Stimulated activated CD8-positive, alpha-beta memory T cell treated with anti-CD3 and anti-CD28 coated beads, Interleukin-4, amount 100 ng/mL, for 4 hours (primary cell): ENCODE results near the gene SMARCD3.

ENCODE experiments used
- DNase-seq, 2 donors: peaks; one replicate each; pipeline ENCODE4 v3.0.0-alpha.2; 2020; ENCODE audit warnings: low read depth in 2 of 2, low spot score in 1 of 2

Gene SMARCD3

DNA sequence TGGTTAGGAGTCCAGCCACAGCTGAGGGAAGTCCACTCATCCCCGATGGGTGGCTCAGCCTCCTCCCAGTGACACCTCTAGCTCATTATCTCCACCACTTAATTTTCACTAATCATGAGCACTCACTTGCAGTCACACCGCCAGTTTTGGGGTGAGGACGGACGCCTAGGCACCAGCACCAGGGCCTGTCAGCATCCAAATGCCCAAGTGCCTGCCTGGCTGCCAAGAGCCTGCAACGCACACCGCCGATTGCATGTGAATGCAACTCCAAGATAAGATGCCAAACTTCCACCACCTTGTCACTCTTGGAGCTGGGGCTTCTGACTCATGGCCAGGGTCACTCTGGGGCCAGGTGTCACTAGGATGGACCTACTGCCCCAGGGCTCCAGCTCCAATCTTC lies 24.4 kb upstream of the SMARCD3 start:
- DNase-seq = no peak

DNA sequence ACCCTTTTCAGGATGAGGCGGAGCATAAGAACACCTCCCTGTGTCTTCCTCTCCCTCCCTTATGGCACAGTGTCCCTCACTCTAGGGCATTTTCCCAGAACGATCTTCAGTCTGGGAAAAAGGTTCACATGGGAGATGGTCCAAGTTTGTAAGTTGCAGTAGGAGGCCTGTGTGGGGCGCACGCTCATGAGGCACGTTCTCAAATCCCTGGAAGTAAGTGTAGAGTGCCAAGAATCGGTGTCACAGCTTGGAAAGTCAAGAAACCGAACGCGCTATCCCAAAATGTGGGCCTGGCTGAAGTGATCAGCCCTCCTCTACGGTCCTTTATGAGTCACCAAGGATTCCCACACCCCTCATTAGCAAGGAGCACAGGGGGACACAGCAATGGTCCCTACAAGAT lies 23.9 kb upstream of the SMARCD3 start:
- DNase-seq = no peak

DNA sequence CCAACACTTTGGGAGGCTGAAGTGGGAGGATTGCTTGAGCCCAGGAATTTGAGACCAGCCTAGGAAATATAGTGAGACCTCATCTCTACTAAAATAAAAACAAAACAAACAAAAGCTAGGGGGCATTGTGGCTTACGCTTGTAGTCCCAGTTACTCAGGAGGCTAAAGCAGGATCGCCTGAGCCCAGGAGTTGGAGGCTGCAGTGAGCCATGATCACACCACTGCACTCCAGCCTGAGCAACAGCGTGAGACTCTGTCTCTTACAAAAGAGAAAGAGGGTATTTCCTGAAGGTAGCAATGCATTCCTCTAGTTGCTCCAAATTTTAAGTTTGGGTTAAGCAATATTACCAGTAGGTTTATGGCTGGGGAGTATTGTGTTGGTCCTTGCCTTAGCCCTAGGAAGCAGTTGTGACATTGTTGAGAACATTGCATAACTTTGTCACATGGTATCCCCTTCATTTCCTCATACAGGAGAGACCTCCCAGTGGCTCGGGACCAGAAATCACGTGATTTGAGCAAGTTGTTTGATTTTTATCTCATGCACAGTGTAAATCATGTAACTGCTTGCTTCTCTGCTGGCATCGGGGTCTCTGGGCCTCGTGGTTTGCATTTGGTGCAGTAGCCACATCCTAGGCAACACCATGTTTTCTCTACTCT lies 23.3 kb upstream of the SMARCD3 start:
- no peak for DNase-seq

DNA sequence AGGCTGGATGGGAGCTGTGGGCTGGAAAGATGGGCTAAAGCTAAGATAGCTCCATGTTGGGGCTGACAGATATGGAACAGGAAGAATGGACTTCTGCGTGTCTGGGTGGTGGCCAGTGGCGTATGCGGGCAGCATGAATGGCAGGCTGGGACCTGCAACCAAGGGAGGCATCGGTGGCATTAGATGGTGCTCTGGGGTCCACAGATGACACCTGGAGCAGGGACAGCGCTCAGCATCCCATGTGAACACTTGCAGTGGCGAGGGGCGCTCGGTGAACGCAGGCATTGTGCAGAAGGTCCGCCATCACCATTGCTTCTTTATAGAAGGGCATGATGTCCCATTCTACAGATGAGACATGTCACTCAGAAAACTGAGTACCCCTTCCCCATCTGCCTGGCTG lies 21.0 kb upstream of the SMARCD3 start:
- no peak for DNase-seq

DNA sequence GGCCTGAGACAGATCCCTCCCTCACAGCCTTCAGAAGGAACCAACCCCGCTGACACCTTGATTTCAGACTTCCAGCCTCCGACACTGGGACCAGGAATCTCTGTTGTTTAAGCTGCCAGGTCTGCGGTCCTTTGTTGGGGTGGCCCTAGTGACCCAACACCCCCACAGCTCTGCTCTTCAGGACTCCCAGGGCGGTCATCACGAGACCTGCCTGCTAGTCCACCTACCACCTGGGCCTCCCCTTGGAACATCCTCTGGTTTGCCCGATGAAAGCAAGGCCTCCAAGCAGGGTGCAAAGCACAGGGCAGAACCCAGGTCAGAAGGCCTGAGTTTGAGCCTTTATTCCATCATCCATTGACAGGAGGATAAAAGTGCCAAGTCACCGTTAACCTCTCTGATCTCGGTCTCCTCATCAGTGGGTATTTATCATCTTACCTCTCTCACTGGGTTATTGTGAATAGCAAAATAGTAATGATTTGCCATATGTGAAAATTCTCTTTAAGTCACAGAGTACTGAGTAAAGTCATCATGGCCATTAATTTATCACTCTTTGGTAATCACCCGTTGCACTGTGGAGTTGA lies 16.9 kb upstream of the SMARCD3 start:
- DNase-seq = no peak

DNA sequence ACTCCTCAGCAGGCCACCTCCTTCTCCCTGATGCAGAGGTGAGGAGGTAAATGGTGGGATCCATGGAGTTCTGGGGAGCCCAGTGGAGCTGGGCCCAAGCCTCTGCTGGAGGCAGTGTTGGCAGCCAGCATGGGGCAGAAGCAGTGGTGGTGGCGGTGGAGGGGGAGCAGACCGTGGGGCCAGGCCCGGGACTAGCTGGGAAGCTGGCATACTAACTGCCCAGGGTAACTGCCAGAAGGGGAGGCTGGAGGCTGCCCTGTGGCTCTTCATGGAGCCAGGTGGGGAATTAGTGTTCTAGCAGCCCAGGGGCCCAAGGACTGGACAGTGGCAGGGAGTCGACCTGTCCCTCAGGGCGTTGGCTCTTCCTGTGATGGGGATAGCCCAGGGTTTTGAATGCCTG lies 16.1 kb upstream of the SMARCD3 start:
- no peak for DNase-seq

DNA sequence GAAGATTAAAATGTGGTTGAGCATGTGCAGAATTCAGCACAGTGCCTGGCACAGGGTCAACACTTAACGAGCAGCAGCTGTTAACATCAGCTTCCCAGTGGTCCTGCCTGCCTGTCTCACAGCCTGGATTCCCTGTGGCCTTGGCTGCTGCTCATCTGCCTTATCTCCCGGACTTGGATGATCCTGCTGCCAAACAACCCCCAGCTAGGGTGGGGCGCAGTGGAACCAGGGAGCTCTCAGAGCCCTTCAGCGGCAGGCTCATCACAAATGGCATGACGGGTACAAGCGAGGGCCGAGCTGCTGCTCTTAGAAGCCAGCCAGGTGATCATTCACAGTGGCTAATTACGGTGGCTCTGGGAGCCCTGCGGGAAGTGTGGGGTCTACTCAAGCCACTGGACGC lies 13.0 kb upstream of the SMARCD3 start:
- DNase-seq = no peak

DNA sequence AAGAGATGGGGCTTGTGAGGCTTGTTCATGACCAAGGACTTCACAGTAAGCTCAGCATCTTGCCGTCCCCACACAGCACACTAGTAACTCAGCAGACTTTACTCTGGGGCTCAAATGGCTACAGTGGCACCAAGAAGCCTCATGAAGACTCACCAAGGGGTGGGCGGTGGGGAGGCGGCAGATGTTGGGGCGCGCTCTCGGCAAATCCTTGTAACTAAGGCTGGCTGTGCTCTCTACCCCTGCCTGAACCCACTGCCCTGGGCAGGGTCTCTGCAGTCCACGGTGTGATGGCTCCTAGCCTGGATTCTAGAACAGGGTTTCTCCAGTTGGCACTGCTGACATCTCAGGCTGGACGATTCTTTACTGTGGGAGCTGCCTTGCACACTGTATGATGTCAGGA lies 12.4 kb upstream of the SMARCD3 start:
- no peak for DNase-seq

DNA sequence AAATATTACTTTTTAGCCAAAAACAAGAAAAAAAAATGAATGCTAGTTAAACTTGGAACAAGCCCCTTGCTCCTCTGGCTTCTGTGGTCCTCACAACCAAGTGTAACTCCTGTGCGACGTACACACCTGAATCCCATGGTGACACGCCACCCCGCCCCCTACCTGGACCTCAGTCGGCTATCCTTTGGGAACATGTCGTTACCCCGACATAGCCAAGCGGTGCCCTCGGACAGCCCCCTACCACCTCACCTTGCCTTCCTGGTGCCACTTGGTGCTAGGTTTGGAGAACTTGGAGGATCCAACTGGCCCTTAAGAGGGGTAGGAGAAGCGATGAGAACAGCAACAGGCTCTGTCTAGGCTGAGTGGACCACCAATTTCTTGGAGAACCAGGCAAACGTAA lies 12.0 kb upstream of the SMARCD3 start:
- DNase-seq = no peak

DNA sequence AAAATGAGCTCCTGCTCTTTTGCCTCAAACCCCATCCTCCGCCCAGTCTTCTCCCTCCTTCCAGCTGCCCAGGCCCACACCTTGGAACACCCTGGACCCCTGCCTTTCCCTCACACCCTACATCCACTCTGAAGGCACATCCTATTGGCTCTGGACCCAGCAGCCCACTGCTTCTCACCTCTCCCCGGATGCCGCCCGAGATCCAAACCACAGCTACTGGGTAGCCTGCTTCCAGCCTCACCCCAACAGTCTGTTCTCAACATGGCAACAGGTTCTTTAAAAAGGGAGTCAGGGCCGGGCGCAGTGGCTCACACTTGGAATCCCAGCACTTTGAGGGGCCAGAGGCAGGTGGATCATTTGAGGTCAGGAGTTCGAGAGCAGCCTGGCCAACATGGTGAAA lies 9.5 kb upstream of the SMARCD3 start:
- no peak for DNase-seq

DNA sequence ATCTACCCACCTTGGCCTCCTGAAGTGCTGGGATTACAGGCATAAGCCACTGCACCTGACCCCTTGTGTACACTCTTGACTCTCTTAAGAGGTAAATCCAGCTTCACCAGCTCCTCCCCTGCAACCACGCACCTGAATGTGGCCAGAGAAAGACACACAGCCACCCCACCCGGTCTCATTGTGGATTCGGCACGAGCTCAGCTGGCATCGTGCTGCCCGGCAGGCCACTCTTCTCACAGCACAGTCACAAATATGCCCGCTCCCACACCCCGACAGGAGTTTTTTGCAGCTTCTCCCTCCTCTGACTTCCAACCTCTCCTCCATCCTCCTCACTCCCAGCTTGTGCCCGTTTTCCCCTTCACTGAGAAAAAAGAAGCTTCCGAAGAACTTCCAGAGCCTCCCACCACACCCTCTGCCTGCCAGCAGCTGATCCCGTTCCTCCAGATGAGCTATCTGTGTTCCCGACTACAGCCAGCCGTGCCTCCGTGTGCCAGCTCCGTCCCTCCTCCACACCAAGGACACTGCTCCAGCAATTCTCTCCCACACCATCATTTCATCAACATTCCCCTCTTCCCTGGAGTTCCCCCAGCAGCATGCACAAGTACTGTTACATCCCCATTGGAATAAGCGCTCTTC lies 8.0 kb upstream of the SMARCD3 start:
- DNase-seq = no peak

DNA sequence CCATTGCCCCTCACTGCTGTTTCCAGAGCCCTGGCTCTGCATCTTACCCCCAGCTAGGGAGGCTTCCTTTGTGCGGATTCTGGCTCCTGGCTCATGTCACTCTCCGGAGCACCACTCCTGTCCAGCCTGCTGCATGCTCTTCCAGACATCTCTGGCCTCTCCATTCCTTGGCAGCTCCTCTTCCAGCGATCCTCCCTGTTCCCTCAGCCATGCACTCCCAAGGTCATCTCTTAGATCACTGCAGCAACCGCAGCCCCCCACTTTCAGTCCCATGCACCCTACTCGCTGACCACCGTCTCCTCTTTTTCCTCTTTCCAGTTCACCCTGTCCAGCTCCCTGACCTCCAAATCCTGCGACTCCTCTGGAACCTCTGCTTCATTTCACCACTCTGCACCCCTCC lies 6.9 kb upstream of the SMARCD3 start:
- DNase-seq = no peak

DNA sequence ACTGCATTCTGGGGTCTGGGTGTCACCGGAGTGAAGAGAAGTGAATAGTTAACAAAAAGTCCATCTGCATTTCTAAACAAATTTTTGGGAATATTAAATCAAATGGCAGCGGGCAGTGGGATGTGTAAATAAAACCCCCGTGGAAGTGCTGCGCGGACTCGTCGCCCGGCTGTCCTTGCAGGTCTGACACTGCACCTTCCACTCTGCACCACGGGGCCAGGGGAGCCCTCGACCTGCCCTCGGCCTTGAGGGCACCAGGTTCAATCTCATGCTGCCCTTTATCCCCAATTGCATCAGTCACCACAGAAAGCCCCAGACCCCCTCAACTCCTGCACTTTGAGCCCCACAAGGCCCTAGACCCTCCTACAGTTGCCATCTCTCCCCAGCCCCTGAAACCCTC lies 6.4 kb upstream of the SMARCD3 start:
- DNase-seq = no peak

DNA sequence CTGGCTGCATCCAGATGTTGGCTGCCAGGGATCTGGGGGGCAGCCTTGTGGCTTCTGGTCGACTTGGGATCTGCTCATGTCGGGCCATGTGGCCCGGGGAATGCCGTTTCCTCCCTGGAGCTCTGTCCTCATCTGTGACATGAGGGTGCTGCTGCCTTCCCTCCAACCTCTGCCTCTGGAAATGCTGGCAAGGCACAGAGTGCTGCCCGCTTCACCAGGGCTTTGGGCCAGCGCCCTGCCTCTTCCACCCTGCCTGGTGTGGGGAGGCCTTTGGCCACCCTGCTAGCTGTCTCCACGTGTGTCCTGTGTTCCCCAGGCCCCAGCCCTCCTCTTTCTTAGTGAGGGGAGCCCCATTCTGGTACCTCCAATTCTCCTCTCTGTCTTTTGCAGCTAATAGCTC lies 5.8 kb upstream of the SMARCD3 start:
- DNase-seq = no peak

DNA sequence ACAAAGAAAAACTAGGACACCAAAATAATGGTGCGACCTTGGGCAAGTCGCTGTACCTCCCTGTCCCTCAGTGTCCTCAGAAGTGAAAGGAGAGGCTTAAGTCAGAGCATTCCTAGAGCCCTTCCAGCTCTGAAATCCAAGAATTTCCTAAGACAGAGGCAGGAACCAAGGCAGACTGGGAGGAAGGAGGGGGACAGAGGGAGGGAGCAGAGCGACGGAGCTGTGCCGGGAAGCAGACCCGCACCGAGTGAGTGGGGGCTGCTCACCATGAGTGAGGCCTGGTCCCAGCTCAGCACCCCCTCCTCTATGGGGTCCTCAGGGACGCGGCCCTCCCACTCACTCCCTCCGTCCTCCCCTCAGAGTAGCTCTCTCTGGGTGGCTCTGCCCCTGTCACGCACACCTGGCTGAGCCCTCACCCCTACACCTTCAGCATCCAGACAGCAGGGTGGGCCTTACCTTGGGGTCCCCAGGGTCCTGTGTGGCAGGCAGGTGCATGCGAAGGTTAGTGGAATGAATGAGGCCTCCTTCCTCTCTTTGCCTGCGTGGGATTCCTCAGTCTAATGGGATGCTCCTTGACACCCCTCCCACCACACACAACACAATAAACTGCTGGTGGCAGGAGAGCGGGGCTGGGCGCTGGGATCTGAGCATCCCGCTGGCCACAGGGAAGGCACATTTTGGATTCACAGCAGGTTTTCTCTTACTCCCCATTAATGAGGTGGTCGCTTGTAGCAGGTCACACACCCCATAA lies 4.6 kb upstream of the SMARCD3 start:
- DNase-seq = no peak

DNA sequence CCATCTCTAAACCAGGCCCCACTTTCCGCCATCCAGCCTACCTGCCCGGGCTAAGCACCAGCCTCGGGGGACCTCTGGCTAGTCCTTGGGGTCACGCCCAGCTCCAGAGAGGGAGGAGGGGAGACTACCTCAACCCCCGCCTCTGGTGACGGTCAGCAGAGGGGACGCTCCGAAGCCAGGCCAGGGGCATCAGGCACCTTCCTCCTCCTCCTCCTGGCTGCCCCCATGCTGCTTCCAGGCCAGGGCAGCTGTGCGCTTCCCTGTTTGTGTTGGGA lies 4.0 kb upstream of the SMARCD3 start:
- no peak for DNase-seq

DNA sequence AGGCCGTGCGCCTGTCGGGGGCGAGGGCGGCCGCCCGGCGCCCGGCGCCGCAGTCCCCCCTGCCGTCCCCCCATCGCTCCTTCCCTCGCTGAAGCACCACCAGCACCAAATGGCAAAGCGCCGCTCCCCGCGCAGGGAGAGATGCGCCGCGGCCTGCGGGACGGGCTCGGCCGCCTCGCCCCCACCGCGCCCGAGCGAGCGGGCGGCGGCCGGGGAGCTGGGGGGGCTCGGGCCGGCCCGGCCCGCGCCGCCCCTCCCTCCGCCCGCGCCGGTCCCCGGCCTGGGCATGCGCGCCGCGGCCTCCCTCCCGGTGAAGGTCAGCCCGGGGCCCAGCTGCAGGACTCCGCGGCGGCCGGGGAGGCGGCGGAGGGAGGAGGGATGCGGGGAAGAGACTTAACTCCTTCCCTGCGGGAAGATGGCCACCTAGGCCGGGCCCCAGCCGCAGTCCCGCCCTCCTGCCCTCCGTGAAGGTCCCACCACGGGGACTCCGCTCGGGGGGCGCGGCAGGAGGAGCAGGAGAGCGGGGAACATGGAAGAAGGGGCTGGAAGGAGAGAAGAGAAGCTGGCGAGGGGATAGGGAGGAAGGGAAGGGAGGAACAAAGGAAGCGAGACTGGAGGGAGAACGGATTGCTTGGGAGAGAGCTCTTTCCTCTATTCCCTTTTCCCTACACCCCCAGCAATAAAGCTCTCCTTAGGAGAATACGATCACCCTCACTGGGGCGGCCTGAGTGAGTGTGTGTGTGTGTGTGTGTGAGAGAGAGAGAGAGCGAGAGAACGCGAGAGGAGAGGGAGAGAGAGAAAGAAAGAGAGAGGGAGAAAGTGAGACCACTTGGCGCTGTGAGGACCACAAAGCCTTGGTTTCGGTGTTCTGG lies 3.4 kb upstream of the SMARCD3 start:
- DNase-seq = no peak

DNA sequence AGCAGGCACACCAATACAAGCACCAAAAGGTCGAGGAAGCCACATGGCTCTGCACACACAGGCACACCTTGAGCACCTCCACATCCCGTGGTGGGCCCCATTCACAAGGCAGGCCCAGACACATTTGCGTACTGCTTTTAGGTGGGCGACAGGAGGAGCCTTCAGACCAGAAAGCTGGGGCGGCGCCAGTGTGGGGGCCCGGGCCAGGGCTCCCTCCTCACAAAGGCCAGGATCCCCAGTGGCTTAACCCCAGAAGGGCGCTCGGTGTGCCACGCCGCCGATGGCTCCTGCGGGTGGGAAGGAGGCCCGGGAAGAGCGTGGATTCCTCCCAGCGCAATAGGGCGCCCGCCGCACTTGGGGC lies 2.8 kb upstream of the SMARCD3 start:
- no peak for DNase-seq

DNA sequence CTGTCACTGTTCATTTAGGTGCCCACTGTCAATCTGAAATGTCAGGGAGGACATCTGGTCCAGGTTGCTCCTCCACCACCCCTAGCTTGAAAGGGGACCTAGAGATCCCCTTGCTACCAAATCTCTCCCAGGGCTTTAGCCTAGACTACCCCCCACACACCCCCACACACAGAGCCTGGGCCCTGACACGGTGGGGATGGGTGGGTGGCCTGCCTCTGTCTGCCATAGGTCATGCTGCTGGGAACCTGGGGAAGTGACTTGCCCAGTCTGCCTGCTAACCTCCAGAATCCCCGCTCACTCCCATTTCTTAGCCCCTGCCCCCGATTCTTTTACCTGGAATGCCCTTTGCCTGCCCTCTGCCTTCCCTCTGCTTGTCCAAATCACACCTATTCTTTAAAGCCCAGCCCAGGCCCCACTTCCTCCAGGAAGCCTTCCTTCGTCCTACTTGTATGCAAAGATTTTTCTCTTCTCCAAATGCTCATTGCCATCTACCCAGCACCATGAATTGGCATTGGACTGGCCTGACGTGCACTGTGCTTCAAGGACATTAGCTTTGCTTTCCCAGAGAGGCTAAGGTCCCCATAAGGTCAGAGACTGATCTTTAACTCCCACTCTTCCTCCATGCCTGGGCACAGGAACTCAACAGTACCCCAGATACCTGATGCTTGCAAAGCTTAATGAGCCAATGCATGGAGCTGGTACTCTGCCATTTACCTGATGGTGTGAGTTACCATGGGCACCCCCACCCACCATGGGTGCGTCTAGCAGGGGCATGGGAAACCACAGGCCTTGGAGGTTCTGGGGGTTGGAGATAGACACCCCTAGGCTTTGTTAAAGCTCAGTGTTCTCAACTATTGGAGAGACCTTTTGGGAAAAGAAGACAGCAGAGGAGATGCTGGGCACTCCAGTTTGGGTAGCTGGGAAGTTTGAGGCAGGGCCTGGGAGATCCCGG lies 2.0 kb upstream of the SMARCD3 start:
- DNase-seq = no peak

DNA sequence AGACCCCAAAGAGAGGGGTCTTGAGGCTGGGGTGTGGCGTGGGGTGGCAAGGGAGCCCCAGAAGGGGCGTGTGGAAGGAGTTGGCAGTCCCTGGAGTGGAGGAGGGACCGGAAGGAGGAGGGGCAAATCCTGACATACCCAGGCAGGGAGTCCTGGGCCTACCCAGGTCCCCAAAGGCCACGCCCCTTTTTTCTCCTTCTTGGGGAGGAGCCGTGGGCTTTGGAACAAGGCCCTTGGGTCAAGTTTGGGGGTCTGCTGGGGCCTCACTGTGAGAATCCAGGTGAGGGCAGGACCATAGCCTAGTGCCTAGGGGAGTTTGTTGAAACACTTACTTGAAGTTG lies 1.2 kb upstream of the SMARCD3 start:
- no peak for DNase-seq
